T47D (cell line): ENCODE measurements around the gene CSKMT.
"Not testable (repeated sequence)": the region's sequence is repeated elsewhere in the genome, so short reads cannot be mapped to it uniquely, and the experiment has no call there.

Experiments used
- DNase-seq, 2 experiments: peaks; one replicate each; pipeline versions ENCODE4 v3.0.0 to v3.0.0-alpha.2; 2011 to 2012; ENCODE audit warnings: low read depth in 1 of 2, low spot score in 1 of 2
- JUND ChIP-seq: IDR thresholded peaks from 2 replicates; pipeline ENCODE4 v1.6.1; 2012; ENCODE audit warnings: low read depth
- in situ Hi-C: cut with HindIII; loops from 2 replicates; pipeline ENCODE4 v1.10.0; 2016; ENCODE audit warnings: low sequenced_read_pairs, low pct_unique_long_range_greater_than_20kb

Gene CSKMT

GRCh38 chr11:62680825-62681240, 15.7 kb downstream of the CSKMT start:
- TF ChIP-seq JUND, result no peak
- in situ Hi-C loops, result no loop called here

DNA sequence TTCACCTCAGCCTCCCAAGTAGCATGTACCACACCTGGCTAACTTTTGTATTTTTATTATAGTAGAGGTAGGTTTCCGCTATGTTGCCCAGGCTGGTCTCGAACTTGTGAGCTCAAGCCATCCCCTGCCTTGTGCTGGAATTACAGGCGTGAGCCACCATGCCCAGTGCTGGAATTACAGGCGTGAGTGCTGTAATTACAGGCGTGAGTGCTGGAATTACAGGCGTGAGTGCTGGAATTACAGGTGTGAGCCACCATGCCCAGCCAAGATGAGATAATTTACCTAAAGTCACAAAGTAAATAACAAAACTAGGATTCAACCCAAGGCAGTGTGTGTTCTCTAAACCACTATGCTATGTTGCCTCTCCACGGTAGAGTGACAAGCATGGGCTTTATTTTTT, 17.4 kb downstream of the CSKMT start:
- peak; percentile 49 to 69 for DNase-seq
- in situ Hi-C loops, result no loop called here
- no peak for TF ChIP-seq JUND

More at GRCh38 chr11:62680825-62681240, 15.7 kb downstream of the CSKMT start:
- peak; percentile 91 to 92 for DNase-seq

- in situ Hi-C loops, result no loop called here
- TF ChIP-seq JUND, result no peak
- DNase-seq, result no peak
Measured at GRCh38 chr11:62687508-62688396, 22.6 kb downstream of the CSKMT start.

GRCh38 chr11:62688491-62688890, 23.4 kb downstream of the CSKMT start:
- DNase-seq, result no peak
- TF ChIP-seq JUND, result no peak
- in situ Hi-C loops, result no loop called here

- DNase-seq, result no peak
- in situ Hi-C loops, result no loop called here
- TF ChIP-seq JUND, result no peak
Measured at GRCh38 chr11:62689421-62690183, 24.5 kb downstream of the CSKMT start, which contains the start of gene LRRN4CL. Gene LRRN4CL, minus strand, starts transcription at chr11:62689530. Its CDS starts 1,022 bp downstream, at chr11:62688508.

- DNase-seq, in situ Hi-C loops: not testable (repeated sequence)
Measured at GRCh38 chr11:62693624-62694023, 28.5 kb downstream of the CSKMT start.

DNA sequence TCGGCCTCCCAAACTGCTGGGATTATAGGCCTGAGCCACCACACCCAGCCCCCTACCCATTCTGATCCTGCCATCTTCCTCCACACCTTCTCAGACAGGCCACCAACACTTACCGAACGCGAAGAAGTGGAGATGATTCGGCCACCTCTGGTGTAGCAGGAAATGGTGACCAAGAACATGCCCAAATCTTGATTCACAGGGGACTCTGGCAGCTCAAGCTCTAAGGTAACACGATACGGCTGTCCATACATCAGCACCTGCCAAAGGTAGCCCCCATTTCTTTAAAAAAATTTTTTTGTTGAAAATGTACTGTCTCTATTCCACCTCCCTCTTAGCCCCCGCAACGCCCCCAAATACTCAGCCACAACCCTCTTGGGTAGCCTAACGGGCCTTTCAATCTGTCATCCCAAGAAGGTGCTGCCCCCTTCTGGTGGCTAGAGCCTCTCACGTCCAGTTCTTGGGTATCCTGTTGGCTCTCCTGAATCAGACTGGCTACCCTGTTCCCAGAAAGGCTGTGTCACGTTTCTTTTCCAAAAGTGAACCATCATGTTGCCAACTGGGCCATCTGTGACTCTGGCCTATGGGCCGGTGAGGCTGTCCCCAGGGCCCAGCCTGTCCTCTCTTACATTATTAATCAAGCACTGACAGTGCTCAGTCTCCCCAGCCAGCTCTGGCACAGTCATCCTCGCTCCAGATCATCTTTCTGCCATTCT, 29.5 kb downstream of the CSKMT start:
- in situ Hi-C loops, result no loop called here
- no peak for TF ChIP-seq JUND
- DNase-seq, result peak; percentile 77 to 89

GRCh38 chr11:62702246-62702645, 37.1 kb downstream of the CSKMT start:
- DNase-seq, result no peak
- in situ Hi-C loops, result no loop called here
- TF ChIP-seq JUND, result no peak

GRCh38 chr11:62703921-62704320, 38.8 kb downstream of the CSKMT start:
- in situ Hi-C loops, DNase-seq: not testable (repeated sequence)

DNA sequence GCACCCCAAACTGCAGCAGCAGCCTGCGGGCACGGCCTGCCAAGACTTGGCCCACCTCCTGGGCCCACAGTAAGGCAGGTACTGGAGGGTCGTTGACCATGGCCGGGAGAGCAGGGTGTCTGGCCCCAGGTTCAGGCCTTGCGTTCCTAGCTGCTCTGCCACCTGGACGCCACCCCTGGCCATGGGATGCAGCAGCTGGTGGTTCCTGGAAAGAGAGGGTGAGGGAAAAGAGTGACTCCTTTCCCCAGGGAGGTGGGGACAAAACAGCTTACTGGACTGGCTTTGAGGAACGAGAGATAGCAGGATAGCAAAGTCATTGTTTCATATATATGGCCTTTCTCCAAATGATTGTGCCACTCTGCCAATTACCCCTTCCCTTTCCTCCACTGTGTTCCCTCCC, 40.3 kb downstream of the CSKMT start:
- peak; percentile 61 to 64 for DNase-seq
- in situ Hi-C loops, result no loop called here
- TF ChIP-seq JUND, result no peak

DNA sequence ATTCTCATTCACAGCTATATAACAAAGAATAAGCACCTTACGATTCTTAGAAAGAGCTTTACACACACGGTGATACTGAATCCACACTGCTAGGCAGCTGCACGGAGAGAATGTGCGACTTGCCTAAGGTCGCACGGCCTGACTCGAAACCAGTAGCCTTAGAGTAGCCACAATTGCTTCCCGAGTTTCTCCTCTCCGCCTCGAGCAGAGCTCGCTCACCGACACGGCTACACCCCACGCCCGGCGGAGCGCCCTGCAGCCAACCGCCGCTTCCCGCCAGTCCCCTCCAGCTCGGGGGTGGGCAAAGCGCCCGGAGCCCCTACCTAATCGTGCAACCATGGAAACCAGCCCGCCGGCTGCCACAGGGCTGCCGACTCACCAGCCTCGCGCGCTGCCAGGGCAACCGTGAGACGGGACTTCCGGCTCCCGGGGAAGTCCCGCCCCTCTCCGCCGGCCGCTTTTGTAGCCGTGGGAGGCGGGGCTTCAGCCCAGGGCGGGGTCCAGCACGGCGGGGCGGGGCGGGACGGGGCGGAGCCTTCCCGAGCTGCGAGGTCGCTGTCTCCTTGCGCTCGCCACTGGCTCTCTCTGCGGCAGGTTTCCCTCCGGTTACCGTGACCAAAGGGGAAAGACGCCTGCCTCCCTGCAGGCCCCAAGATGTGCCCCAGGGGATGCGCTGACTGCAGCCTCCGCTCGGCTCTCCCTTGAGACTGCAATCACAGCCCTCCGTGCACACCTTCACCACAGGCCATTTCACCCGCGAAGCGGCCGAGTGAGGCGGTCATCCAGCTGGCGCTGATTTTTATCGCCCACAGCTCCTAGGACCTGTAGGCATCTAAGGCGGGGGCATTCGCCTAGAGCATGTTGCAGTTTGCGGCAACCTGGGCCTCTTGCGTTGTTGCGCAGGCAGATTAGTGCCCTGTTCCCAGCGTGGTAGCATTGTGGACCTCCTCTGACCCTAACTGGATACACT, 41.1 kb downstream of the CSKMT start:
- DNase-seq, result peak; percentile 93 to 96
- in situ Hi-C loops, result no loop called here
- TF ChIP-seq JUND, result no peak
